SH-SY5Y (cell line): ENCODE measurements around the gene ATE1.

ENCODE experiments used
- GATA2 ChIP-seq: IDR thresholded peaks from 2 replicates; pipeline ENCODE4 v1.6.1; 2011; ENCODE audit warnings: mild to moderate bottlenecking, low read depth, low read length
- GATA3 ChIP-seq: IDR thresholded peaks from 2 replicates; pipeline ENCODE4 v1.6.1; 2011; ENCODE audit warnings: low read depth, mild to moderate bottlenecking, low read length, moderate library complexity

GRCh38 chr10:121976607-121977006 is 48.8 kb upstream of the ATE1 start:
- TF ChIP-seq GATA2 (no peak), GATA3 (no peak)
